ENCODE data around the gene DPP8.

GRCh38 chr15:65550681-65551098 lies 33.2 kb upstream of the DPP8 start:
- TF ChIP-seq, protein P1, sequence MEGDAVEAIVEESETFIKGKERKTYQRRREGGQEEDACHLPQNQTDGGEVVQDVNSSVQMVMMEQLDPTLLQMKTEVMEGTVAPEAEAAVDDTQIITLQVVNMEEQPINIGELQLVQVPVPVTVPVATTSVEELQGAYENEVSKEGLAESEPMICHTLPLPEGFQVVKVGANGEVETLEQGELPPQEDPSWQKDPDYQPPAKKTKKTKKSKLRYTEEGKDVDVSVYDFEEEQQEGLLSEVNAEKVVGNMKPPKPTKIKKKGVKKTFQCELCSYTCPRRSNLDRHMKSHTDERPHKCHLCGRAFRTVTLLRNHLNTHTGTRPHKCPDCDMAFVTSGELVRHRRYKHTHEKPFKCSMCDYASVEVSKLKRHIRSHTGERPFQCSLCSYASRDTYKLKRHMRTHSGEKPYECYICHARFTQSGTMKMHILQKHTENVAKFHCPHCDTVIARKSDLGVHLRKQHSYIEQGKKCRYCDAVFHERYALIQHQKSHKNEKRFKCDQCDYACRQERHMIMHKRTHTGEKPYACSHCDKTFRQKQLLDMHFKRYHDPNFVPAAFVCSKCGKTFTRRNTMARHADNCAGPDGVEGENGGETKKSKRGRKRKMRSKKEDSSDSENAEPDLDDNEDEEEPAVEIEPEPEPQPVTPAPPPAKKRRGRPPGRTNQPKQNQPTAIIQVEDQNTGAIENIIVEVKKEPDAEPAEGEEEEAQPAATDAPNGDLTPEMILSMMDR (conservative IDR thresholded peaks at IDR 0.05): no peak
- no peak for TF ChIP-seq EZH2 (IDR thresholded peaks at IDR 0.05; ENCODE audit: low read depth)

All from PC-9 (cell line).